Measurements from ENCODE around the gene KCNMB2.

Gene KCNMB2

DNA sequence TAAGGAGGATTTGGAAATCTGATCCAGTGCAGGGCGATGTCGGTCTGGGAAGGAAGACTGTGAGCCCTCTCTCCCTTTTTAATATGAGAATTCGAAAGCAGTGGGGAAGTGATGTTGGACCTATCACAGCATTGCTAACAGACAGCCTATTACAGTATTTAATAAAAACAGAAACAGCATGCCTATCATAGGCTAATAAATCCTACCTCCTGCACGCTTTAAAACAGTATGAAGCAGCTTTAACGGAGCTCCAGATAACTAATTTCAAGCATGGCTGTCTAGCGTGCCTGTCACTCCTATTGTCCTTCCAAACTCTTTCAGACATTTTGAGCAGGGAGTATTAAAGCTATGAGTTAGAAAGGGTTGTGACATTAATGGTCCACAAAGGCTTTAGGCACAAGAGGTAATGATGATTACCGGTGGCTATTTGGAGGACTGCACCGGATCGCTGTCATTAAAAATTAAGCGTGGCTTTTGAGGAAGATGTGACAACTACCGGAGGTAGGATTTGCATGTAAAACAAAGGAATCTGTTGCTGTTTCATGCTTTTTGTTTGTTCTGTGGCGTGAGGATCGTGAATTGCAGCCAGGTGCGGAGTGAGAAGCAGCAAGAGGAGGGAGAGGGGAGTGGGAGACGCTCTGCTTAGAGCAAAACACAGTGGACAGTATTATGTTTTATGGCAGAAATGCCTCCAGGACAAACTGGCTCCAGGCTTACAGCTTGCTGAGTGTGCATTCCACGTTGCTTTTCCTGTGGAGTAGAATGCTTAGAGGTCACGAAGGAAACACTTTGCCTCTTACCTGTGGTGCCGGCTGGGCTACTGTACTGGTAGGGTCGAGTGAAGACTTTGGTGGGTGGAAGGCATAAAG is at the start of gene KCNMB2:
Gene KCNMB2 (plus strand): TSS at position 226 of the 869 bp plus-strand sequence.
- TF ChIP-seq LEF1 (IDR thresholded peaks at IDR 0.05; ENCODE audit: borderline replicate concordance) (no peak), SP1 (IDR thresholded peaks at IDR 0.05) (no peak), FOXA1 (IDR thresholded peaks at IDR 0.05) (no peak)
- TF ChIP-seq, protein P1, sequence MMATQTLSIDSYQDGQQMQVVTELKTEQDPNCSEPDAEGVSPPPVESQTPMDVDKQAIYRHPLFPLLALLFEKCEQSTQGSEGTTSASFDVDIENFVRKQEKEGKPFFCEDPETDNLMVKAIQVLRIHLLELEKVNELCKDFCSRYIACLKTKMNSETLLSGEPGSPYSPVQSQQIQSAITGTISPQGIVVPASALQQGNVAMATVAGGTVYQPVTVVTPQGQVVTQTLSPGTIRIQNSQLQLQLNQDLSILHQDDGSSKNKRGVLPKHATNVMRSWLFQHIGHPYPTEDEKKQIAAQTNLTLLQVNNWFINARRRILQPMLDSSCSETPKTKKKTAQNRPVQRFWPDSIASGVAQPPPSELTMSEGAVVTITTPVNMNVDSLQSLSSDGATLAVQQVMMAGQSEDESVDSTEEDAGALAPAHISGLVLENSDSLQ (IDR thresholded peaks at IDR 0.05) = peak; percentile 59
- ChIA-PET CTCF (no interaction called here), POLR2A (interaction anchor here (0.7 kb wide), 1 partner anchor 335 kb away, joined by 3 read pairs; no protein-coding TSS in a partner anchor)
- peak; percentile 6 for DNase-seq (ENCODE audit: extremely low spot score)

DNA sequence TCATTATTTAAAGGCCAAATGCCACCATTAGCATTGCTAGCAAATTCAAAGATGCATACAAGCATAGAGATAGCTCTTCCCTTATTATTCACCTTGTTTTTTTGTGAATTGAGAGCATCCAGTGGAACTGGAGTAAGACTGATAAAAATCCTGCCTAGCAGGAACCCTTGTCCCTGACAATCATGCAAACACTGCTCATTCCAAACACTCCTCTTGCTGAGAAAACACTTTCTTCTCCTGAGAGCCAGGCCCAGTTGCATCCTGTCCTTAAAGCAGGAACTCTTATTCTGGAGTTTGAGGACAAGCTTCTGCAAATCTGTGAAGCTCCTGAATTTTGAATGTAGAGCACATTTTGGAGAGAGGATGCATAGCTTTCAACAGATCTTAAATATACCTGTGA is 49.3 kb upstream of the KCNMB2 start:
- TF ChIP-seq FOXM1 (IDR thresholded peaks at IDR 0.05; ENCODE audit: borderline replicate concordance) = no peak
- TF ChIP-seq SUZ12 (IDR thresholded peaks at IDR 0.05) = no peak
- TF ChIP-seq ARNT (IDR thresholded peaks at IDR 0.05) = no peak
- no peak for TF ChIP-seq LEF1 (IDR thresholded peaks at IDR 0.05; ENCODE audit: borderline replicate concordance)
- no peak for TF ChIP-seq CTBP1 (IDR thresholded peaks at IDR 0.05; ENCODE audit: borderline replicate concordance)
- no peak for TF ChIP-seq FOXA1 (IDR thresholded peaks at IDR 0.05)
- no peak for TF ChIP-seq TARDBP (IDR thresholded peaks at IDR 0.05)
- no peak for TF ChIP-seq BHLHE40 (IDR thresholded peaks at IDR 0.05; ENCODE audit: borderline replicate concordance)
- ChIA-PET POLR2A (no interaction called here), CTCF (no interaction called here)
- no peak for DNase-seq (ENCODE audit: extremely low spot score)

DNA sequence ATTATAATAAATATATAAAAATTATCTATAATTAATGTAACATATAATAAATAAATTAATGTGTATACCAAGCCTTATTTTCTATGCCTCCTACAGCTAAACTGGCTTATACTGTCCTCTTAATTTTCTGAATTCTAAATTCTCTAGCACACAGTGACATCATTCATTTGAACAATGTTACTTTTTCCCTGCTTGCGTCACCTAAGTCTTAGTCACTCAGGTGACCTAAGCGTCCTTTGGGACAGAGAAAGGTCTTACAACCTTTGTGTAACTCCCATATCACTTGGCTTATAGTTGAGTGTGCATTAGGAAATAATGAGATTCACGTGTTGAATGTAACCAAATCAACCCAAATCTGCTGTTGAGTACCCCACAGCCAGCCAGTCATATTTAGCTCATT is 48.5 kb upstream of the KCNMB2 start:
- POLR2A ChIA-PET = no interaction called here
- DNase-seq (ENCODE audit: extremely low spot score) = no peak
- CTCF ChIA-PET = no interaction called here
- TF ChIP-seq ZNF384 (IDR thresholded peaks at IDR 0.05) (no peak), SUZ12 (IDR thresholded peaks at IDR 0.05) (no peak), SP1 (IDR thresholded peaks at IDR 0.05) (no peak), L3MBTL2 (conservative IDR thresholded peaks at IDR 0.05) (no peak), FOXK2 (IDR thresholded peaks at IDR 0.05) (no peak), CTBP1 (IDR thresholded peaks at IDR 0.05; ENCODE audit: borderline replicate concordance) (no peak), ELF4 (IDR thresholded peaks at IDR 0.05) (no peak), TARDBP (IDR thresholded peaks at IDR 0.05) (no peak), LEF1 (IDR thresholded peaks at IDR 0.05; ENCODE audit: borderline replicate concordance) (no peak), BHLHE40 (IDR thresholded peaks at IDR 0.05; ENCODE audit: borderline replicate concordance) (no peak), NFRKB (IDR thresholded peaks at IDR 0.05) (no peak), FOXM1 (IDR thresholded peaks at IDR 0.05; ENCODE audit: borderline replicate concordance) (no peak)

DNA sequence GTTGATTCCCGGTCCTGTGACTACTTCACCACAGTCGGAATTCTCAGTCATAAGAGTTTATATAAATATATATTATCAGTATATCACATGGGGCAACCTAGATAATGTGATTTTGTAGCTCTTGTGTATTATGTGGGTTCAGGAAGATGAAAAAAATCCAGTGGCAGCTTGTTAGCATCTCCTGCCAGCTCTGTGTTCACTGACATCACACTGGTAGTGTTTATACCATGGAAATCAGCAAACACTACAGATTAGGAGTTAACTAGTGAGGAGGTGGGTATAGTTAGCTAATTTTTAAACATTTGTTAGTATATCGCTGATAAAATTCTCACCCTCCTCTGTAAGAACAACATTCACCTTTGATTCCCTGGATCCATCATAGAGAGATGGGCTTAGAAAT is 44.5 kb upstream of the KCNMB2 start:
- ChIA-PET POLR2A (no interaction called here), CTCF (no interaction called here)
- TF ChIP-seq FOXK2 (IDR thresholded peaks at IDR 0.05) (no peak), ZNF384 (IDR thresholded peaks at IDR 0.05) (no peak), FOXA1 (IDR thresholded peaks at IDR 0.05) (no peak), FOXM1 (IDR thresholded peaks at IDR 0.05; ENCODE audit: borderline replicate concordance) (no peak), LEF1 (IDR thresholded peaks at IDR 0.05; ENCODE audit: borderline replicate concordance) (no peak), TARDBP (IDR thresholded peaks at IDR 0.05) (no peak), HDGF (IDR thresholded peaks at IDR 0.05; ENCODE audit: borderline replicate concordance) (no peak), CTBP1 (IDR thresholded peaks at IDR 0.05; ENCODE audit: borderline replicate concordance) (no peak)
- DNase-seq (ENCODE audit: extremely low spot score) = no peak

DNA sequence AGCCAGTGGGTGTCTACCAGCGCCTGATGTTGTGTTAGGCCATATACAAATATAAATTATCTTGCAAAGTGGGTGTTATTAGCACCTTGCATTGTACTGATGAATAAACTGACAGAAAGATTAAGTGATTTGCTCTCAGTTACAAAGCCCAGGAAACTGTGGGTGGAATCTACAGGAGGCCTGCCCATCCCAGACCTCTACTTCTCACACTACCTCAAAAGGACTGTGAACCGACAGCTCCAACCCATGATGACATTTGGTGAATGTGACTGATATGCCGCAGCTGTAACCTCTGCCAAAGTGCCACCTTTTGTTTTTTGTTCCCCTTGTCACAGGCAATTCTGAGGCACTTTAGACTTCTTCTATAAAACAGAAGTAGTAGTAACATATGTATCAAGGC is 43.7 kb upstream of the KCNMB2 start:
- ChIA-PET CTCF (no interaction called here), POLR2A (no interaction called here)
- DNase-seq (ENCODE audit: extremely low spot score) = no peak
- no peak for TF ChIP-seq SP1 (IDR thresholded peaks at IDR 0.05)
- no peak for TF ChIP-seq TARDBP (IDR thresholded peaks at IDR 0.05)
- no peak for TF ChIP-seq NFRKB (IDR thresholded peaks at IDR 0.05)
- no peak for TF ChIP-seq HDGF (IDR thresholded peaks at IDR 0.05; ENCODE audit: borderline replicate concordance)
- TF ChIP-seq FOXM1 (IDR thresholded peaks at IDR 0.05; ENCODE audit: borderline replicate concordance) = no peak
- no peak for TF ChIP-seq SUZ12 (IDR thresholded peaks at IDR 0.05)
- no peak for TF ChIP-seq FOXK2 (IDR thresholded peaks at IDR 0.05)
- TF ChIP-seq BHLHE40 (IDR thresholded peaks at IDR 0.05; ENCODE audit: borderline replicate concordance) = no peak
- TF ChIP-seq, protein P1 (IDR thresholded peaks at IDR 0.05) = no peak
- TF ChIP-seq LEF1 (IDR thresholded peaks at IDR 0.05; ENCODE audit: borderline replicate concordance) = no peak
- no peak for TF ChIP-seq L3MBTL2 (conservative IDR thresholded peaks at IDR 0.05)
- TF ChIP-seq ARNT (IDR thresholded peaks at IDR 0.05) = no peak
- no peak for TF ChIP-seq CTBP1 (IDR thresholded peaks at IDR 0.05; ENCODE audit: borderline replicate concordance)
- no peak for TF ChIP-seq ELF4 (IDR thresholded peaks at IDR 0.05)
- TF ChIP-seq ZNF384 (IDR thresholded peaks at IDR 0.05) = no peak
- no peak for TF ChIP-seq FOXA1 (IDR thresholded peaks at IDR 0.05)

DNA sequence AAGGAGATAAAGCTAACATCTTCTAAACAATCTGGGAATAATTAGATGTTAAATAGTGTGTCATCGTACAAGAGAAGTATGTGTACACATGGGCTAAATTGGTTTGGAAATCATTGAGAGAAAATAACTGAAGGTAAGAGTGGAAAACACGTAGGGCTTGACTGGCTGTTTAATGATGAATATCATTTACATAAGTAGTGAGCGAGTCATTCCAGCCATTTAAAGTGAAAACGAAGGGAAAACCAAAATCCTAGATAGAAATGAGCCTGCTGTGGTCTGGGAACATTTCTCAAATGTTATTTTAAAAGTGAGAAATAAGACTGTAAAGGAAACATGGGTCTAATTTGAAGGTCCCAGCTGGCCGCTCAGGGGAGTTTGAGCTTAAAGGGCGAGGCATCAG is 41.9 kb upstream of the KCNMB2 start:
- CTCF ChIA-PET = no interaction called here
- DNase-seq (ENCODE audit: extremely low spot score) = no peak
- POLR2A ChIA-PET = no interaction called here
- no peak for TF ChIP-seq FOXM1 (IDR thresholded peaks at IDR 0.05; ENCODE audit: borderline replicate concordance)
- no peak for TF ChIP-seq CTBP1 (IDR thresholded peaks at IDR 0.05; ENCODE audit: borderline replicate concordance)
- no peak for TF ChIP-seq HDGF (IDR thresholded peaks at IDR 0.05; ENCODE audit: borderline replicate concordance)
- TF ChIP-seq FOXA1 (IDR thresholded peaks at IDR 0.05) = no peak
- TF ChIP-seq, protein P1 (IDR thresholded peaks at IDR 0.05) = no peak
- TF ChIP-seq ZNF384 (IDR thresholded peaks at IDR 0.05) = no peak
- TF ChIP-seq SP1 (IDR thresholded peaks at IDR 0.05) = no peak
- no peak for TF ChIP-seq L3MBTL2 (conservative IDR thresholded peaks at IDR 0.05)
- TF ChIP-seq LEF1 (IDR thresholded peaks at IDR 0.05; ENCODE audit: borderline replicate concordance) = no peak
- no peak for TF ChIP-seq NFRKB (IDR thresholded peaks at IDR 0.05)
- no peak for TF ChIP-seq ELF4 (IDR thresholded peaks at IDR 0.05)
- no peak for TF ChIP-seq TARDBP (IDR thresholded peaks at IDR 0.05)

Data from HEK293T (cell line).